Measurements from ENCODE around the gene MTERF1. TPM values are rescaled to one million over a fixed set of nuclear protein-coding genes. Genes with fewer than 3 reads are reported as not detected.
"Not testable (repeated sequence)": the region's sequence is repeated elsewhere in the genome, so short reads cannot be mapped to it uniquely, and the experiment has no call there.

Gene MTERF1
- polyA plus RNA-seq, 3 donors: 3.6 to 4.6 (median 4.0) TPM

- no peak for TF ChIP-seq CTCF (IDR thresholded peaks at IDR 0.05)
- Mint-ChIP-seq H3K27ac (no peak overlapping the region), H3K36me3 (no peaks in the 10 kb centered on the region), H3K9me3 (peaks cover 0 to 6% (median 3%) of the 10 kb centered on the region in 7 donors), H3K4me1 (no peaks in the 10 kb centered on the region), H3K27me3 (ENCODE audit: low read depth in 3 of 3) (peaks cover 0 to 12% (median 2%) of the 10 kb centered on the region in 3 donors), H3K4me3 (no peak overlapping the region)
- DNase-seq: no peak
- no peak overlapping the region for H3K27ac ChIP-seq (ENCODE audit: low read depth in 1 of 2, low read length in 2 of 2)
- no peaks in the 10 kb centered on the region for H3K27me3 ChIP-seq (ENCODE audit: control insufficient read depth in 2 of 2, insufficient read depth in 2 of 2, low read length in 2 of 2)
- H3K4me3 ChIP-seq (replicated peaks in 1 of 3; ENCODE audit: low read depth in 2 of 3, low read length in 3 of 3): no peak overlapping the region
- H3K79me2 ChIP-seq (ENCODE audit: insufficient read depth, low read length): no peaks in the 10 kb centered on the region
- no peaks in the 10 kb centered on the region for H3K36me3 ChIP-seq (replicated peaks in 1 of 2; ENCODE audit: control insufficient read depth in 1 of 2, insufficient read depth in 2 of 2, low read length in 2 of 2)
- 96% methylated on average over 3 of the region's 10 CpGs for WGBS (ENCODE audit: insufficient coverage)
- H3K4me2 ChIP-seq (replicated peaks; ENCODE audit: extremely low read depth, low read length, poor library complexity, severe bottlenecking): no peak overlapping the region
- no peaks in the 10 kb centered on the region for H4K20me1 ChIP-seq (ENCODE audit: insufficient read depth, low read length)
- H3K9me3 ChIP-seq (replicated peaks in 1 of 2; ENCODE audit: control insufficient read depth in 1 of 2, insufficient read depth in 1 of 2, low read length in 2 of 2): no peaks in the 10 kb centered on the region
- H2AFZ ChIP-seq (ENCODE audit: insufficient read depth, low read depth, low read length, poor library complexity, severe bottlenecking): no peak overlapping the region
- H3K9ac ChIP-seq (ENCODE audit: insufficient read depth, low read length, poor library complexity, severe bottlenecking): no peak overlapping the region
- H3K4me1 ChIP-seq (ENCODE audit: control insufficient read depth in 1 of 2, insufficient read depth in 2 of 2, low read length in 2 of 2): no peaks in the 10 kb centered on the region
- intact Hi-C loops (cut with micrococcal nuclease): no loop called here
These were observed 17.9 kb upstream of the MTERF1 start for GRCh38 chr7:91898240-91898992.

- Histone ChIP-seq H3K9ac (ENCODE audit: insufficient read depth, low read length, poor library complexity, severe bottlenecking) (no peak overlapping the region), H3K27me3 (ENCODE audit: control insufficient read depth in 2 of 2, insufficient read depth in 2 of 2, low read length in 2 of 2) (no peaks in the 10 kb centered on the region), H4K20me1 (ENCODE audit: insufficient read depth, low read length) (no peaks in the 10 kb centered on the region), H3K36me3 (replicated peaks in 1 of 2; ENCODE audit: control insufficient read depth in 1 of 2, insufficient read depth in 2 of 2, low read length in 2 of 2) (no peaks in the 10 kb centered on the region), H3K4me1 (ENCODE audit: control insufficient read depth in 1 of 2, insufficient read depth in 2 of 2, low read length in 2 of 2) (no peaks in the 10 kb centered on the region), H3K9me3 (replicated peaks in 1 of 2; ENCODE audit: control insufficient read depth in 1 of 2, insufficient read depth in 1 of 2, low read length in 2 of 2) (no peaks in the 10 kb centered on the region), H3K4me2 (replicated peaks; ENCODE audit: extremely low read depth, low read length, poor library complexity, severe bottlenecking) (no peak overlapping the region), H3K27ac (ENCODE audit: low read depth in 1 of 2, low read length in 2 of 2) (no peak overlapping the region), H3K79me2 (ENCODE audit: insufficient read depth, low read length) (no peaks in the 10 kb centered on the region), H2AFZ (ENCODE audit: insufficient read depth, low read depth, low read length, poor library complexity, severe bottlenecking) (no peak overlapping the region), H3K4me3 (replicated peaks in 1 of 3; ENCODE audit: low read depth in 2 of 3, low read length in 3 of 3) (no peak overlapping the region)
- peaks cover 0 to 4% (median 2%) of the 10 kb centered on the region in 3 donors for H3K27me3 Mint-ChIP-seq (ENCODE audit: low read depth in 3 of 3)
- H3K9me3 Mint-ChIP-seq: peaks cover 0 to 3% (median 1%) of the 10 kb centered on the region in 7 donors
- no peak for TF ChIP-seq CTCF (IDR thresholded peaks at IDR 0.05)
- H3K4me3 Mint-ChIP-seq: no peak overlapping the region
- intact Hi-C loops (cut with micrococcal nuclease): no loop called here
- H3K4me1 Mint-ChIP-seq: no peaks in the 10 kb centered on the region
- H3K27ac Mint-ChIP-seq: no peak overlapping the region
- WGBS (ENCODE audit: insufficient coverage): 80% methylated on average over 1 of the region's 1 CpG
- no peak for DNase-seq
- no peaks in the 10 kb centered on the region for H3K36me3 Mint-ChIP-seq
These were observed 14.4 kb upstream of the MTERF1 start for GRCh38 chr7:91894781-91895480.

DNA sequence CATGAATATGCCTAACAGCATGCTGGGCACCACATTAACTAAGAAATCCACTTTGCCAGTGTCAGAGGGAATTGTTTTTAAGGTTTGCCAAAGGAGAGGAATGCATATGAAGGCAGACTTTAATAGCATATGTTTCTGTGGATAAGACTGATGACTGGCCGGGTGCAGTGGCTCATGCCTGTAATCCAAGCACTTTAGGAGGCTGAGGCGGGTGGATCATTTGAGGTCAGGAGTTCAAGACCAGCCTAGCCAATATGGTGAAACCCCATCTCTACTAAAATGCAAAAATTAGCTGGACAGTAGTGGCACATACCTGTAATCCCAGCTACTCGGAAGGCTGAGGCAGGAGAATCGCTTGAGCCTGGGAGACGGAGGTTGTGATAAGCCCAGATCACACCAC lies 13.2 kb upstream of the MTERF1 start:
- intact Hi-C loops (cut with micrococcal nuclease); H3K27ac Mint-ChIP-seq; H3K4me2 ChIP-seq (replicated peaks; ENCODE audit: extremely low read depth, low read length, poor library complexity, severe bottlenecking); H3K9me3 ChIP-seq (replicated peaks in 1 of 2; ENCODE audit: control insufficient read depth in 1 of 2, insufficient read depth in 1 of 2, low read length in 2 of 2); H2AFZ ChIP-seq (ENCODE audit: insufficient read depth, low read depth, low read length, poor library complexity, severe bottlenecking); H3K4me1 Mint-ChIP-seq; H3K36me3 ChIP-seq (replicated peaks in 1 of 2; ENCODE audit: control insufficient read depth in 1 of 2, insufficient read depth in 2 of 2, low read length in 2 of 2); H3K9ac ChIP-seq (ENCODE audit: insufficient read depth, low read length, poor library complexity, severe bottlenecking); H4K20me1 ChIP-seq (ENCODE audit: insufficient read depth, low read length); H3K4me3 ChIP-seq (replicated peaks in 1 of 3; ENCODE audit: low read depth in 2 of 3, low read length in 3 of 3); H3K4me3 Mint-ChIP-seq; H3K27me3 ChIP-seq (ENCODE audit: control insufficient read depth in 2 of 2, insufficient read depth in 2 of 2, low read length in 2 of 2); H3K27ac ChIP-seq (ENCODE audit: low read depth in 1 of 2, low read length in 2 of 2); DNase-seq; H3K79me2 ChIP-seq (ENCODE audit: insufficient read depth, low read length); H3K4me1 ChIP-seq (ENCODE audit: control insufficient read depth in 1 of 2, insufficient read depth in 2 of 2, low read length in 2 of 2); H3K36me3 Mint-ChIP-seq; H3K27me3 Mint-ChIP-seq (ENCODE audit: low read depth in 3 of 3): not testable (repeated sequence)
- peaks cover 4 to 11% (median 8%) of the 10 kb centered on the region in 7 donors for H3K9me3 Mint-ChIP-seq
- no CpG with 5 or more reads among the region's 5 CpGs for WGBS (ENCODE audit: insufficient coverage)
